Neural progenitor cell (in vitro differentiated cells): ENCODE measurements around the gene ALDOB. TPM values are rescaled to one million over a fixed set of nuclear protein-coding genes. Genes with fewer than 3 reads are reported as not detected.
A peak's percentile ranks its signal among the peaks of the same experiment; 100 is the strongest.

Experiments used
- DNase-seq: peaks from one replicate; pipeline ENCODE4 v3.0.0-alpha.2; 2016; ENCODE audit warnings: low spot score
- H2AFZ ChIP-seq: fragments of 200-600 bp; sonication (generic); replicated peaks from 2 replicates; pipeline ENCODE4 v1.6.1; 2016; ENCODE audit warnings: antibody characterized with exemption
- H3F3A ChIP-seq: fragments of 200-600 bp; sonication (generic); 2 replicates; pipeline ENCODE4 v1.6.1; 2016; ENCODE audit warnings: antibody characterized with exemption, low read depth
- H3K27ac ChIP-seq: fragments of 200-600 bp; sonication (generic); 2 replicates; pipeline ENCODE4 v1.5.1; 2016; ENCODE audit warnings: mild to moderate bottlenecking
- H3K27me3 ChIP-seq: fragments of 200-600 bp; sonication (generic); 2 replicates; pipeline ENCODE4 v1.6.1; 2016; ENCODE audit warnings: mild to moderate bottlenecking, moderate library complexity
- H3K36me3 ChIP-seq: fragments of 200-600 bp; sonication (generic); 2 replicates; pipeline ENCODE4 v1.5.1; 2016
- H3K4me1 ChIP-seq: fragments of 200-600 bp; sonication (generic); 2 replicates; pipeline ENCODE4 v1.6.1; 2016; ENCODE audit warnings: mixed run types
- H3K4me2 ChIP-seq: fragments of 200-600 bp; sonication (generic); 2 replicates; pipeline ENCODE4 v1.6.1; 2016
- H3K4me3 ChIP-seq: fragments of 200-600 bp; sonication (generic); 2 replicates; pipeline ENCODE4 v1.5.1; 2016
- H3K79me2 ChIP-seq: fragments of 200-600 bp; sonication (generic); 2 replicates; pipeline ENCODE4 v1.6.1; 2016; ENCODE audit warnings: low read depth
- H3K9ac ChIP-seq: fragments of 200-600 bp; sonication (generic); 2 replicates; pipeline ENCODE4 v1.6.1; 2016
- H3K9me3 ChIP-seq: fragments of 200-600 bp; sonication (generic); 2 replicates; pipeline ENCODE4 v1.5.1; 2016; ENCODE audit warnings: low read depth
- H4K20me1 ChIP-seq: fragments of 200-600 bp; sonication (generic); 2 replicates; pipeline ENCODE4 v1.6.1; 2016; ENCODE audit warnings: low read depth
- H3K27ac Mint-ChIP-seq: 3 replicates; pipeline ENCODE4 v1.8.0; 2021; ENCODE audit warnings: mixed read lengths
- H3K27me3 Mint-ChIP-seq: 2 replicates; pipeline ENCODE4 v1.8.0; 2022; ENCODE audit warnings: low read depth, mild to moderate bottlenecking, inconsistent platforms, moderate library complexity, mixed read lengths; ENCODE audit not compliant: insufficient read depth
- H3K36me3 Mint-ChIP-seq: 3 replicates; pipeline ENCODE4 v1.8.0; 2021; ENCODE audit warnings: mixed read lengths
- H3K4me1 Mint-ChIP-seq: 3 replicates; pipeline ENCODE4 v1.8.0; 2021; ENCODE audit warnings: mixed read lengths
- H3K4me3 Mint-ChIP-seq: 3 replicates; pipeline ENCODE4 v1.8.0; 2021; ENCODE audit warnings: mild to moderate bottlenecking, moderate library complexity, mixed read lengths
- H3K9me3 Mint-ChIP-seq: 3 replicates; pipeline ENCODE4 v1.8.0; 2020; ENCODE audit warnings: mixed read lengths
- EZH2 ChIP-seq: fragments of 200-600 bp; sonication (generic); IDR thresholded peaks from 2 replicates; pipeline ENCODE4 v1.6.1; 2017; ENCODE audit warnings: antibody characterized with exemption, mild to moderate bottlenecking, moderate library complexity
- EZH2phosphoT487 ChIP-seq: fragments of 200-600 bp; sonication (generic); IDR thresholded peaks from 2 replicates; pipeline ENCODE4 v1.6.1; 2017; ENCODE audit warnings: antibody characterized with exemption
- total RNA-seq: library from RNA; depleted of rRNA; stranded (reverse); fragments of >200 nt; gene quantifications from 2 replicates; pipeline ENCODE4 v1.2.3, GENCODE V29; 2015; ENCODE audit warnings: low replicate concordance
- TF ChIP-seq, protein P1 (sequence below): fragments of 200-600 bp; sonication (generic); IDR thresholded peaks from 2 replicates; pipeline ENCODE4 v1.5.1; 2017; ENCODE audit warnings: antibody characterized with exemption, mild to moderate bottlenecking

Gene ALDOB
- total RNA-seq, 1 donor from 2014 or later, result not detected

DNA sequence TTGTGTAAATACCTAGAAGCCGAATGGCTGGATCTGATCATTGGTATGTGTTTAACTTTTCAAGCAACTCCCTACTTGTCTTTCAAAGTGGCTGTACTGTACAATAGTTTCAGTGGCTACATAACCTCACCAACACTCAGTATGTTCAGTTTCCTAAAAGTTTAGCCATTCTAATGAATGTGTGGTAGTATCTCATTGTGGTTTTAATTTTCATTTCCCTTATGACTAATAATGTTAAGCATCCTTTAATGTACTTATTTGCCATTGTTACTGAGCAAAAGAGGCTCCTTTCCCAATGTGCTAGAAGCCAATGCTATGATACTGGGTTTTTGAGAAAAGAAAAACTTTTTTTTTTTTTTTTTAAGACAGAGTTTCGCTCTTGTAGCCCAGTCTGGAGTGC, 27.8 kb upstream of the ALDOB start:
- Histone ChIP-seq H3K79me2 (no peaks in the 10 kb centered on the region), H3K36me3 (no peaks in the 10 kb centered on the region), H4K20me1 (no peaks in the 10 kb centered on the region), H3K4me3 (no peak overlapping the region), H3K9ac (no peak overlapping the region), H3K27ac (no peak overlapping the region), H3K4me2 (no peak overlapping the region), H3K27me3 (no peaks in the 10 kb centered on the region), H3F3A (no peaks in the 10 kb centered on the region), H3K4me1 (peaks cover 13% of the 10 kb centered on the region), H2AFZ (no peak overlapping the region), H3K9me3 (no peaks in the 10 kb centered on the region)
- H3K4me1 Mint-ChIP-seq, result peaks cover 14% of the 10 kb centered on the region
- peaks cover 5% of the 10 kb centered on the region for H3K9me3 Mint-ChIP-seq
- H3K4me3 Mint-ChIP-seq, result no peak overlapping the region
- H3K36me3 Mint-ChIP-seq, result peaks cover 4% of the 10 kb centered on the region
- TF ChIP-seq EZH2phosphoT487 (no peak), EZH2 (no peak)
- TF ChIP-seq, protein P1, sequence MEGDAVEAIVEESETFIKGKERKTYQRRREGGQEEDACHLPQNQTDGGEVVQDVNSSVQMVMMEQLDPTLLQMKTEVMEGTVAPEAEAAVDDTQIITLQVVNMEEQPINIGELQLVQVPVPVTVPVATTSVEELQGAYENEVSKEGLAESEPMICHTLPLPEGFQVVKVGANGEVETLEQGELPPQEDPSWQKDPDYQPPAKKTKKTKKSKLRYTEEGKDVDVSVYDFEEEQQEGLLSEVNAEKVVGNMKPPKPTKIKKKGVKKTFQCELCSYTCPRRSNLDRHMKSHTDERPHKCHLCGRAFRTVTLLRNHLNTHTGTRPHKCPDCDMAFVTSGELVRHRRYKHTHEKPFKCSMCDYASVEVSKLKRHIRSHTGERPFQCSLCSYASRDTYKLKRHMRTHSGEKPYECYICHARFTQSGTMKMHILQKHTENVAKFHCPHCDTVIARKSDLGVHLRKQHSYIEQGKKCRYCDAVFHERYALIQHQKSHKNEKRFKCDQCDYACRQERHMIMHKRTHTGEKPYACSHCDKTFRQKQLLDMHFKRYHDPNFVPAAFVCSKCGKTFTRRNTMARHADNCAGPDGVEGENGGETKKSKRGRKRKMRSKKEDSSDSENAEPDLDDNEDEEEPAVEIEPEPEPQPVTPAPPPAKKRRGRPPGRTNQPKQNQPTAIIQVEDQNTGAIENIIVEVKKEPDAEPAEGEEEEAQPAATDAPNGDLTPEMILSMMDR, result no peak
- DNase-seq, result no peak
- peaks cover 5% of the 10 kb centered on the region for H3K27me3 Mint-ChIP-seq
- H3K27ac Mint-ChIP-seq, result no peak overlapping the region

DNA sequence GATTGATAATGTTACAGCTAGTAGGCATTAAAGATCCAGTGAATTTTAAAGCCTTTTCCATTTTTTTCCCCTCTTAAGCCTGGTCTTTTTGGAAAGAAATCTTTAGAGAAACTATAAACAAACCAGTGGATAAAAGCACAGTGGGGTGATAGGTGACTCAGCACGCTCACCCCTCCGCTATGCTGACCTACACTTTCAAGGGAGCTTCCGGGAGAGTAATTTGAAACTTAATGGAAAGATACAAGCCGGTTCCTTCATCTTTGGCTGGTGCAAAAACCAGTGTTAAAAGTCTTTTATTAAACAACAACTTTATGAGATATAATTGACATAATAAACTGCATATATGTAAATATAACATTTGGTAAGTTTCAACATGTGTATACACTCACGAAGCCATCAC, 27.0 kb upstream of the ALDOB start:
- H3K36me3 ChIP-seq, result no peaks in the 10 kb centered on the region
- H3K4me3 Mint-ChIP-seq, result no peak overlapping the region
- H3K79me2 ChIP-seq, result no peaks in the 10 kb centered on the region
- peaks cover 5% of the 10 kb centered on the region for H3K27me3 Mint-ChIP-seq
- peaks cover 4% of the 10 kb centered on the region for H3K36me3 Mint-ChIP-seq
- DNase-seq, result peak; percentile 27
- peak overlapping the region; percentile 8 for H2AFZ ChIP-seq
- no peak overlapping the region for H3K27ac ChIP-seq
- no peaks in the 10 kb centered on the region for H3K27me3 ChIP-seq
- H3K4me2 ChIP-seq, result peak overlapping the region; percentile 15
- TF ChIP-seq EZH2, result no peak
- H3K9me3 ChIP-seq, result no peaks in the 10 kb centered on the region
- no peaks in the 10 kb centered on the region for H4K20me1 ChIP-seq
- no peaks in the 10 kb centered on the region for H3F3A ChIP-seq
- peaks cover 5% of the 10 kb centered on the region for H3K9me3 Mint-ChIP-seq
- H3K4me1 Mint-ChIP-seq, result peaks cover 14% of the 10 kb centered on the region
- H3K4me1 ChIP-seq, result peaks cover 7% of the 10 kb centered on the region
- H3K9ac ChIP-seq, result no peak overlapping the region
- H3K4me3 ChIP-seq, result no peak overlapping the region
- H3K27ac Mint-ChIP-seq, result no peak overlapping the region

DNA sequence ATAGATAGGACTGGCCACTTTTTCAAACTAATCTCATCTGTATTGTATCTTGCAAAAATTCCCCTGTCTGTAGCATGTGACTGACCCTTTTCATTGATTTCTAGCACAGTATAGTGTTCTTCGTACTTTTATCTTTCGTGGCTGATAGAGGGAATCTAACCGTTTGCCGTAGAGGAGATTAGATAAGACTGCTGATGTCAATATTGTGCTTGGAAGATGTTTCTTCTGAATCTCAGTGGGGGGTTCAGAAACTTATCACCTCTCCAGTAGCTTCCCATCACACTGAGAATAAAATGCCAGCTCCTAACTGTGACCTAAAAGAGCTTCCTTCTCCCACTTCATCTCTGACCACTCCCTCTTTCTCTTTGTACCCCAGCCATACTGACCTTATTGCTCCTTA, 25.4 kb upstream of the ALDOB start:
- H3K4me2 ChIP-seq, result no peak overlapping the region
- no peaks in the 10 kb centered on the region for H3K79me2 ChIP-seq
- Mint-ChIP-seq H3K27ac (peak overlapping the region; percentile 4), H3K36me3 (peaks cover 4% of the 10 kb centered on the region), H3K9me3 (peaks cover 5% of the 10 kb centered on the region), H3K4me3 (no peak overlapping the region), H3K4me1 (peaks cover 14% of the 10 kb centered on the region), H3K27me3 (peaks cover 5% of the 10 kb centered on the region)
- H3K4me1 ChIP-seq, result peaks cover 7% of the 10 kb centered on the region
- H3K27ac ChIP-seq, result no peak overlapping the region
- no peaks in the 10 kb centered on the region for H3K27me3 ChIP-seq
- TF ChIP-seq EZH2, result no peak
- TF ChIP-seq, protein P1, result no peak
- no peak for TF ChIP-seq EZH2phosphoT487
- H3K4me3 ChIP-seq, result no peak overlapping the region
- no peak overlapping the region for H3K9ac ChIP-seq
- no peaks in the 10 kb centered on the region for H3F3A ChIP-seq
- no peaks in the 10 kb centered on the region for H4K20me1 ChIP-seq
- DNase-seq, result no peak
- H3K36me3 ChIP-seq, result no peaks in the 10 kb centered on the region
- H3K9me3 ChIP-seq, result no peaks in the 10 kb centered on the region
- H2AFZ ChIP-seq, result no peak overlapping the region

DNA sequence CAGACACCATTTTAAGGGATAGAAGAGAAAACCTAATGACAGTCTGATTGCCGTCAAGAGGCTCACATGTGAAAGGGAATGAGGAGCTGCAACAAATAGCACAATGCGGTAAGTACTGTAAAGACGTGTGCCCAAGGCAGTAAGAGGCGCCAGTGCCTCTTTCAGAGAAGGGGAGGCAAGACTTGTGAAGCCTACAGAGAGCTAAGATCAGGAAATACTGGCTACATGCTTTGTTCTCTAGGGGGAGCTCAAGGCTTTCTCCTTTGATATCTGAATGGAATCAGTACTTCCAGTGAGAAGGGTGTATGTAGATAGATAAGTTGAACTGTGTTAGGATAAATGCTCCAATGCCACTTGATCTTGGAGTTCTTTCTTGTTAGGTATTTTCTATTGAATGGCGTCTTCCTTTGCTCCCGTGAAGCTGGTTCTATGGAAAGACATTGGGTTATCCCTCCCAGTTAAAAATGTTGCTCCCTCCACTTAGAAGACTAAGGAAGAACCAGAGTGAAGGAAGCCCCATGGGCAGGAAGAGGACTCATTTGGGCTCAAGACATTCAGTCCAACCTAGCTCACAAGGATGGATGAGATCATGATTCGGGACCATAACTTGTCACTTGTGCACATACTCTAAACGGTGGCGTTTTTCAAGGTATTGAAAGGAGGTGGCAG, 23.5 kb upstream of the ALDOB start:
- Histone ChIP-seq H4K20me1 (no peaks in the 10 kb centered on the region), H3K9me3 (no peaks in the 10 kb centered on the region), H3K27me3 (no peaks in the 10 kb centered on the region), H3K27ac (no peak overlapping the region), H2AFZ (peak overlapping the region; percentile 63), H3K9ac (no peak overlapping the region), H3K36me3 (no peaks in the 10 kb centered on the region), H3K4me3 (no peak overlapping the region), H3K79me2 (no peaks in the 10 kb centered on the region), H3F3A (no peaks in the 10 kb centered on the region), H3K4me1 (peaks cover 7% of the 10 kb centered on the region), H3K4me2 (no peak overlapping the region)
- Mint-ChIP-seq H3K9me3 (peaks cover 5% of the 10 kb centered on the region), H3K27me3 (peaks cover 3% of the 10 kb centered on the region), H3K36me3 (peaks cover 4% of the 10 kb centered on the region), H3K4me1 (peaks cover 14% of the 10 kb centered on the region), H3K4me3 (peak overlapping the region; percentile 6), H3K27ac (no peak overlapping the region)
- no peak for TF ChIP-seq EZH2phosphoT487
- TF ChIP-seq, protein P1, result peak; percentile 69
- no peak for TF ChIP-seq EZH2
- DNase-seq, result peak; percentile 75
